GM20000 (cell line): ENCODE results near the gene ACP5.
"Not testable (repeated sequence)": the region's sequence is repeated elsewhere in the genome, so short reads cannot be mapped to it uniquely, and the experiment has no call there.

Experiments used
- DNase-seq: peaks from one replicate; pipeline ENCODE4 v3.0.0; 2012; ENCODE audit warnings: low spot score
- CTCF ChIP-seq: IDR thresholded peaks from 2 replicates; pipeline ENCODE4 v1.5.1; 2012; ENCODE audit warnings: mild to moderate bottlenecking, control low read depth; ENCODE audit errors: extremely low read depth, missing control alignments

Gene ACP5

DNA sequence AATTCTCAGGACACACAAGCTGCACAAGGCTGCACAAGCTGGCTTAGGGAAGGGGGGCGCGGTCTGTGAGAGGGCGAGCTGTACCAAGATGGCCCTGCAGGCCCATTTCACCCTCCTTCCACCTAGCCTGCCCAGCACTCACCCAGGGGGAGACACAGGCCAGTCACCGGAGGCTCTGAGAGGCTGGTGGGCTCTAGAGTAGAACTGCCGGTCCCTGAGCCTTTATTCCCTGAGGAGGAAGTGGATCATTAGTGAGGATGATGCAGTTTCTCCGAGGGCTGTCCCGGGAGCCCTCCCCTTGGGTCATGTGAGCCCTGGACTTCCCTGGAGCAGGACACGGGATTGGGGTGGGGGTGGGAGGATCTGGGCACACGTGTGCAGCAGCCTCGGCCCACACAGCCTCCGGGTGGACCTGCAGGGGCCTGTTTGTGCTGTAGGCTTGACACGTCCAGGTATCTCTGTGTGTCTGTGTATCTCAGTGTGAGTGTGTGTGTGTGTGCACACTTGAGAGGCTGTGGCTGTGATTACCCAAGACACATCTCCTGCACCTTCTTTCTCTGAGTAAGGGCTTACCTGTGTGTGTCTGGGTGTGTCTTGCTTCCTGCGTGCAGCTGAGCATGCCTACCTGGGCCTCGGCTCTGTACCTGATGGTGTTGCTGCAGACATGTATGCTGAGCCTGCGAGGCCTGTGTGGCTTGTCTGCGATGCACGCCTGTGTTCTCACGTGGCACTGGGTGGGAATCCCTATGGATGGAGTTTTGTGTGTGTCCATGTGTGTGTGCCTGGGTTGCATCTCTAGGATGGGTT lies at the start of gene ACP5:
Gene ACP5, minus strand, starts transcription at position 195 of the 807 bp plus-strand sequence. CDS start 328 bp downstream, outside the sequence.
- TF ChIP-seq CTCF: no peak
- no peak for DNase-seq

DNA sequence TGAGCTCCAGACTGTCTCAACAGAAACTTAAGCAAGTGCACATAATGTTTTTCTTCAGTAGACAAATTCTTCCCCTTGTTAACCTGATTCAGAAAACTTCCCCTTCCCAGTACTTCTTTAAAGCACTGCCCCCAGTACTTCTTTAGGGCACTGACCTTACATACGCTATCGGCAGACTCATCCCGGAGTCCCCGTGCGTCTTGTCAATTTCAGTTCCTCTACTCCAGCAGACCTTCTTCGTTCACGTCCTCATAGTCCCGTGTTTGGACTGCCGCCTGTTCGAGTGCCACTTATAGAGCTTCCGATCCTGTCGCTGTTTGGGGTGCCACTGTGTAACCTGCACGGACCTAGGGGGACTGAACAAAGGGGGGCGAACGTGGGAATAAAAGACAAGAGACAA lies 48.8 kb upstream of the ACP5 start:
- TF ChIP-seq CTCF: no peak
- no peak for DNase-seq

- no peak for TF ChIP-seq CTCF
- DNase-seq: no peak
Measured at GRCh38 chr19:11624069-11624463, 46.6 kb upstream of the ACP5 start.

DNA sequence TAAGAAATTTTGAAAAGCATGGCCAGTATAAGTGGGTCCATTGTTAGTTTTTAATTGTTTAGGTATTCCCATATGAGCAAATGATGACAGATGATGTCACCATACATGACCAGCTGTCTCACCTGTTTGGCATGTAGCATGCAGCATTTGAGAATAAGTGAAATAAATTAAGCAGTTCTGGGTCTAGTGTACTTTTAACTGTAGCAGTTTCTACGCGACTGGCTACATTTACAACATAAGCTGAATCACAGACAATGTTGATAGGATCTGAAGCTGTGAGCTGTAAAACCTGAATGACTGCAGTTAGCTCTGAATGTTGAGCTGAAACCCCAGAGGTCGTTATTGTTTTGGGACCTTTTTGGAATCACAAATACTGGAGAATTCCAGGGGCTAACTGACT lies 45.0 kb upstream of the ACP5 start:
- DNase-seq: not testable (repeated sequence)

GRCh38 chr19:11620553-11620952 lies 43.1 kb upstream of the ACP5 start:
- TF ChIP-seq CTCF: no peak
- DNase-seq: no peak

- DNase-seq: no peak
- TF ChIP-seq CTCF: no peak
Measured at GRCh38 chr19:11617180-11618062, 40.0 kb upstream of the ACP5 start.

GRCh38 chr19:11612816-11613511 lies 35.5 kb upstream of the ACP5 start:
- TF ChIP-seq CTCF: no peak

More at GRCh38 chr19:11612816-11613511, 35.5 kb upstream of the ACP5 start:
- no peak for DNase-seq
